A549 treated with RU486 at 1 μM for 4 hours (cell line): ENCODE measurements around the gene RGP1. TPM values are rescaled to one million over a fixed set of nuclear protein-coding genes. Genes with fewer than 3 reads are reported as not detected.

Experiments
- total RNA-seq: library from RNA; stranded (reverse); fragments of 200-300 nt; extraction: Qiagen RNA extraction; gene quantifications from 5 replicates; pipeline ENCODE4 v1.2.3, GENCODE V29; 2022; ENCODE audit warnings: low read depth

Gene RGP1
- 11.2 to 15.6 TPM (median 14.7 TPM) in 5 replicates for total RNA-seq

GRCh38 chr9:35748858-35749514 is at the start of gene RGP1, which contains the start of gene GBA2:
TSS of gene RGP1 (plus strand) at chr9:35749287. CDS start at chr9:35749756, 469 bp downstream.
TSS of gene GBA2 (minus strand) at chr9:35749228. CDS start at chr9:35748704, 524 bp downstream.

GRCh38 chr9:35732185-35732799 is 16.8 kb upstream of the RGP1 start, which contains the start of the genes CREB3 and TLN1:
TSS of gene CREB3 (plus strand) at chr9:35732666. CDS start at chr9:35732773, 107 bp downstream.
TSS of gene TLN1 (minus strand) at chr9:35732195. CDS start at chr9:35725694, 6,501 bp downstream.

GRCh38 chr9:35754264-35754663 is 5.2 kb downstream of the RGP1 start, which contains the start of gene MSMP:
TSS of gene MSMP (minus strand) at chr9:35754276. CDS start at chr9:35754129, 147 bp downstream.

GRCh38 chr9:35791297-35791921 is 42.3 kb downstream of the RGP1 start, which contains the start of gene NPR2:
TSS of gene NPR2 (plus strand) at chr9:35791591. CDS start at chr9:35792409, 818 bp downstream.

Other genes with a start within 250 kb of the RGP1 start
- 18.3 to 28.1 TPM (median 22.9 TPM) in 5 replicates for gene TESK1, start 144.0 kb upstream of the RGP1 start, total RNA-seq
- 0.25 to 0.30 TPM (median 0.30 TPM) in 3 of 5 replicates, not detected in the others for gene CD72, start 130.9 kb upstream of the RGP1 start, total RNA-seq
- not detected in 5 replicates for gene SIT1, start 98.4 kb upstream of the RGP1 start, total RNA-seq
- gene RMRP, start 91.3 kb upstream of the RGP1 start, total RNA-seq: 8.3 to 13.4 TPM (median 12.5 TPM) in 3 of 5 replicates, not detected in the others
- 20.4 to 28.0 TPM (median 23.9 TPM) in 5 replicates for gene CCDC107, start 91.0 kb upstream of the RGP1 start, total RNA-seq
- gene ARHGEF39, start 84.1 kb upstream of the RGP1 start, total RNA-seq: 12.8 to 19.8 TPM (median 17.1 TPM) in 5 replicates
- 4.1 to 7.3 TPM (median 4.6 TPM) in 5 replicates for gene CA9, start 75.4 kb upstream of the RGP1 start, total RNA-seq
- gene TPM2, start 59.4 kb upstream of the RGP1 start, total RNA-seq: 613 to 691 TPM (median 662 TPM) in 5 replicates
- 113 to 128 TPM (median 115 TPM) in 5 replicates for gene TLN1, start 17.1 kb upstream of the RGP1 start, total RNA-seq
- 55.7 to 63.8 TPM (median 58.4 TPM) in 5 replicates for gene CREB3, start 16.6 kb upstream of the RGP1 start, total RNA-seq
- gene GBA2, start 59 bp upstream of the RGP1 start, total RNA-seq: 23.1 to 31.3 TPM (median 30.0 TPM) in 5 replicates
- gene MSMP, start 5.0 kb downstream of the RGP1 start, total RNA-seq: 0.29 to 0.82 TPM (median 0.31 TPM) in 3 of 5 replicates, not detected in the others
- 4.4 to 6.3 TPM (median 5.8 TPM) in 5 replicates for gene NPR2, start 42.3 kb downstream of the RGP1 start, total RNA-seq
- gene SPAG8, start 63.0 kb downstream of the RGP1 start, total RNA-seq: 0.26 to 0.47 TPM (median 0.41 TPM) in 5 replicates
- 70.2 to 119 TPM (median 98.2 TPM) in 5 replicates for gene HINT2, start 65.8 kb downstream of the RGP1 start, total RNA-seq
- gene FAM221B, start 79.4 kb downstream of the RGP1 start, total RNA-seq: not detected in 5 replicates
- gene TMEM8B, start 79.9 kb downstream of the RGP1 start, total RNA-seq: 2.1 to 4.7 TPM (median 3.0 TPM) in 5 replicates
- gene OR13J1, start 121.1 kb downstream of the RGP1 start, total RNA-seq: not detected in 5 replicates
- 0.28 to 0.48 TPM (median 0.30 TPM) in 3 of 5 replicates, not detected in the others for gene HRCT1, start 156.9 kb downstream of the RGP1 start, total RNA-seq
- not detected in 5 replicates for gene SPAAR, start 160.2 kb downstream of the RGP1 start, total RNA-seq
- gene OR2S2, start 208.9 kb downstream of the RGP1 start, total RNA-seq: not detected in 5 replicates